B cell (primary cell): ENCODE results near the gene WDR48.

Experiments
- CTCF ChIP-seq: fragments of 200-600 bp; IDR thresholded peaks from one replicate; pipeline ENCODE4 v1.8.0; 2022; ENCODE audit warnings: antibody characterized with exemption, mild to moderate bottlenecking
- EZH2 ChIP-seq: IDR thresholded peaks from 2 replicates; pipeline ENCODE4 v1.6.1; 2012; ENCODE audit warnings: borderline replicate concordance, low read depth, mild to moderate bottlenecking, moderate library complexity, low read length; ENCODE audit not compliant: insufficient read depth, poor library complexity, severe bottlenecking

- no peak for TF ChIP-seq CTCF
- TF ChIP-seq EZH2: no peak
Measured at GRCh38 chr3:39050029-39050428, 1.8 kb upstream of the WDR48 start.
